ENCODE data around the gene GPT2.
A peak's percentile ranks its signal among the peaks of the same experiment; 100 is the strongest.

Gene GPT2

GRCh38 chr16:46973207-46973995 lies 89.2 kb downstream of the GPT2 start, which contains the start of gene DNAJA2:
Gene DNAJA2, minus strand, starts transcription at chr16:46973674. Its CDS starts 102 bp downstream, at chr16:46973572.
- DNase-seq (ENCODE audit: low read depth): peak; percentile 70
- TF ChIP-seq CTCF (conservative IDR thresholded peaks at IDR 0.05; ENCODE audit: low read depth, low read length): no peak
- peak within 1 kb of the TSS; percentile 89 for H3K4me3 ChIP-seq (ENCODE audit: low read length)

DNA sequence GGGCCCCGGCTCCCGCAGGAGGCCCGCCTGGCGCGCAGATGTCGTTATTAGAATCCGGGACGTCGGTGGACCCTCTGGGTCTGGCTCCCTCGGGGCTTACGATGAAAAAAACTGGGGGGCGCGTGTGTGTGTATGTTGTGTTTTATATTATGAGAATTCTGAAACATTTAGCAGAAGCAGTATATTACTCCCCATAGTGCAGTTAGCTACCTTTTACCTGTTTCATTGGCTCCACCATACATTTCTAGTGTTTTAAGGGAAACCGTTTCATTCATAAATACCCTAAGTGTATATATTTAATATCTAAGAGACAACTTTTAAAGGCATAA lies 89.8 kb downstream of the GPT2 start:
- TF ChIP-seq CTCF (conservative IDR thresholded peaks at IDR 0.05; ENCODE audit: low read depth, low read length): no peak
- H3K4me3 ChIP-seq (ENCODE audit: low read length): peak overlapping the region; percentile 89
- DNase-seq (ENCODE audit: low read depth): no peak

DNA sequence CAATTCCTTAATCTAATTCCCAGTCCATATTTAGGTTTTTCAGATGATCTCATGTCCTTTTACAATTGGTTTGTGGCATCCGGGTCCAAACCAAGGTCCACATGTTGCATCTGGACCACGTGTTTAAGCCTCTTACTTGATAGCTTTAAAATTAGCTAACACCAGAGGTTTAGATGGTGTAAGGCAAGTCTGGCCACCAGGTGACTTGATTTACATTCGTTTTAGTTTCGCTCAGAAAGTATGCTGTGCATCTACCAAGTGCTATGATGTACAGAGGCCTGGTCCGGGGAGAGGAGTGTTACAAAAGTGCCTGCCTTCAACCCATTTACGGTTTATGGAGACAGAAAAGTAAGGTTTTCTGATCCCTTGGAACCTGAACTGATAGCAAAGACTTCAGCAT lies 90.2 kb downstream of the GPT2 start:
- H3K4me3 ChIP-seq (ENCODE audit: low read length): peak overlapping the region; percentile 89
- no peak for DNase-seq (ENCODE audit: low read depth)
- no peak for TF ChIP-seq CTCF (conservative IDR thresholded peaks at IDR 0.05; ENCODE audit: low read depth, low read length)

DNA sequence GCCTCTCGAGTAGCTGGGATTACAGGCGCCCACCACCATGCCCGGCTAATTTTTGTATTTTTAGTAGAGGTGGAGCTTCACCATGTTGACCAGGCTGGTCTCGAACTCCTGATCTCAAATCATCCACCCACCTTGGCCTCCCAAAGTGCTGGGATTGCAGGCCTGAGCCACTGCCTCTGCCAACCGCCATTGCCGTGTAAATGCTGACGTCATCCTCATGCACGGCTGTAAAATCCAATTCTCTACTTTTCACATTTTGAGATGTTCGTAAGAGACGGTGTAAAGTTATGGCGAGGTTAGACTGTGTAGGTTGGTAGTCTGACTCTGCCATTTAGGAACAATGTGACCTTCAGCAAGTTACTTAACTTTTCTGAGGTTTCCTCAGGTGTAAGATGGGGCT lies 91.0 kb downstream of the GPT2 start:
- DNase-seq (ENCODE audit: low read depth): no peak
- TF ChIP-seq CTCF (conservative IDR thresholded peaks at IDR 0.05; ENCODE audit: low read depth, low read length): no peak
- H3K4me3 ChIP-seq (ENCODE audit: low read length): no peak overlapping the region

DNA sequence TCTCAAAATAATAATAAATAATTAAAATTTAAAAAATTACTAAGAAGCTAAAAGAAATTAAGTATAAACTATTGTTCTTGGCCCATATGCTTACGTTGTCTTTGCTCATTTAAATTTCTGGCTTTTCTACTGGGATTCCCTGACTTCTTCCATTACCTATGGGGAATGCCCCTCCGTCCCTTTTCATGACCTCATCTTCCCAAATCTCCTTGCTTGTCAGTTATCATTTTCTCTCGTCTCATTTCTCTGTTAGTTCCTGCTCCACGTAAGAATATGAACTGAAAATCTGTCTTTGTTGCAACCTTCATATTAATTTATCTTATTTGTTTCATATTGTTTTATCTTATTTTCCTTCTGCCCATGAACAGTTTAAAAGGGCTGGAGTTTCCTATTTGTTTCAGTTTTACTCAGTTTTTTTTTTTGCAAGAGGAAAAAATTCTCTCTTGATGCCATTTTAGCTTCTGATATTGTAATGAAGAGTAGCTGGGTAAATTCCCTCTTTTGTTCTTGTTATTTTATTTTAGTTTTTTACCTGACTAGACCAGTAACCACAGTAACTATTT lies 91.8 kb downstream of the GPT2 start:
- TF ChIP-seq CTCF (conservative IDR thresholded peaks at IDR 0.05; ENCODE audit: low read depth, low read length): no peak
- H3K4me3 ChIP-seq (ENCODE audit: low read length): no peak overlapping the region
- DNase-seq (ENCODE audit: low read depth): no peak

- TF ChIP-seq CTCF (conservative IDR thresholded peaks at IDR 0.05; ENCODE audit: low read depth, low read length): no peak
- DNase-seq (ENCODE audit: low read depth): no peak
- no peak overlapping the region for H3K4me3 ChIP-seq (ENCODE audit: low read length)
Observed at GRCh38 chr16:46976550-46976949, 92.4 kb downstream of the GPT2 start.
